ENCODE results near the gene UFC1. TPM values are rescaled to one million over a fixed set of nuclear protein-coding genes. Genes with fewer than 3 reads are reported as not detected.

UFC1 gene
- polyA plus RNA-seq, 1 donor from 2014 or later, result 104 TPM

DNA sequence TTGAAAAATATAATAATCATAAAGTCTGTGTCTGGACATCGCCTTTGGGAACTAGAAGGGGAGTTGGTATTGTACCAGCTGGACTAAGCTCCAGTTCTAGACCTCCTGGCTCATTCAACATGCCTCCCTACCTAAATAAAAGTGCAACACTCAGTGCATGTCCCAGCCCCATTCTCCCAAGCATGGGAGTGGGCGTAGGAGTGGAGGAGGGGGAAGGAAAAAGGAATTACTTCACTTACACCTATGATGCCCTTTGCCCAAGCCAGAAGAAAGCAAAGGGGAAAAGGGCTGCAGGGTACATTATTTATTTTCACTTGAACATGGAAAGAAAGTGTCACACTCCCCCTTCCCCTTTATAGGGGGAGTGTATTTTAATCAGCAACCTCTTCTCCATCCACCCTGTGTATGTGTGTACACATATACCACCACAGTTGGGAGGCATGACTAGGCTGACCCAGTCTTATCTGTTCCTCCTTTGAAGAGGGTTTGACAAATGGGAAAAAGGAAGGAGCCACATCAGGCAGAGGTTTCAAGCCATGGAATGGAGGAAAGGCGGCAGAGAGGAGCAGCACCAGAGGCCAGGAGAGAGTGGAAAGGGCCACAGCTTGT lies 32.6 kb upstream of the UFC1 start:
- H4K20me1 ChIP-seq (ENCODE audit: insufficient read depth), result no peaks in the 10 kb centered on the region
- H3K4me2 ChIP-seq (ENCODE audit: low read length), result no peak overlapping the region
- no peaks in the 10 kb centered on the region for H3K9me2 ChIP-seq (ENCODE audit: insufficient read depth, low read length)
- H3K79me2 ChIP-seq (replicated peaks; ENCODE audit: insufficient read depth, low read length), result peaks cover 22% of the 10 kb centered on the region
- TF ChIP-seq EP300 (conservative IDR thresholded peaks at IDR 0.05; ENCODE audit: poor library complexity, severe bottlenecking) (no peak), MXI1 (conservative IDR thresholded peaks at IDR 0.05; ENCODE audit: poor library complexity, severe bottlenecking) (no peak)
- no peaks in the 10 kb centered on the region for H3K36me3 ChIP-seq (ENCODE audit: insufficient read depth, low read length)
- no peaks in the 10 kb centered on the region for H3K9me3 ChIP-seq (ENCODE audit: low read length)
- H3K9ac ChIP-seq (ENCODE audit: low read length), result no peak overlapping the region
- no peaks in the 10 kb centered on the region for H3F3A ChIP-seq (ENCODE audit: insufficient read depth, low read length, poor library complexity, severe bottlenecking)
- no peak overlapping the region for H3K4me3 ChIP-seq (ENCODE audit: low read length)
- no peaks in the 10 kb centered on the region for H3K27me3 ChIP-seq (ENCODE audit: insufficient read depth, low read depth, low read length)
- H2AFZ ChIP-seq (ENCODE audit: low read depth, low read length), result no peak overlapping the region
- no peak overlapping the region for H3K27ac ChIP-seq (ENCODE audit: low read length)

DNA sequence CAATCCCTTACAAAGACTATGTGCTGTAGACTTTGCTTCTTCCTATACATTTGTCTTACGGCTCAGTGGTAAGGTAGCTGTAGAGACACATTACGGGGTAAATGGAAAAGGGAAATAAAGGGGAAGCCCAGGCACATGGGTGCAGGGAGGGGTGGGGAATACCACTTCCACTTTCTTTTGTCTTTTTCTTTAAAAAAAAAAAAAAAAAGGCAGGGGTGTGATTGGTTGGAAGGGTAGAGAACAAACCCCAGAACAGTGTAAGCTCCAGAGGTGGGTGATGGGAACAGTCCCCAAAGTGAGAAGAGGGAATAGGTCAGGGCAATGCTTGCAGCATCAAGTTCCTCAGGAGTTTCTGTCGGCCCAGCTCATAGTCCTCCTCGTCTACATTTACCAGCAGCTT lies 31.9 kb upstream of the UFC1 start:
- Histone ChIP-seq H3K9me2 (ENCODE audit: insufficient read depth, low read length) (no peaks in the 10 kb centered on the region), H3K27me3 (ENCODE audit: insufficient read depth, low read depth, low read length) (no peaks in the 10 kb centered on the region), H3K79me2 (replicated peaks; ENCODE audit: insufficient read depth, low read length) (peaks cover 18% of the 10 kb centered on the region), H3K9ac (ENCODE audit: low read length) (no peak overlapping the region), H3K36me3 (ENCODE audit: insufficient read depth, low read length) (no peaks in the 10 kb centered on the region), H3F3A (ENCODE audit: insufficient read depth, low read length, poor library complexity, severe bottlenecking) (no peaks in the 10 kb centered on the region), H3K9me3 (ENCODE audit: low read length) (no peaks in the 10 kb centered on the region), H4K20me1 (ENCODE audit: insufficient read depth) (no peaks in the 10 kb centered on the region), H3K27ac (ENCODE audit: low read length) (no peak overlapping the region), H2AFZ (ENCODE audit: low read depth, low read length) (no peak overlapping the region), H3K4me2 (ENCODE audit: low read length) (no peak overlapping the region), H3K4me3 (ENCODE audit: low read length) (no peak overlapping the region)
- TF ChIP-seq REST (IDR thresholded peaks at IDR 0.05; ENCODE audit: borderline replicate concordance), result no peak
- TF ChIP-seq EP300 (conservative IDR thresholded peaks at IDR 0.05; ENCODE audit: poor library complexity, severe bottlenecking), result no peak
- TF ChIP-seq, protein P1, sequence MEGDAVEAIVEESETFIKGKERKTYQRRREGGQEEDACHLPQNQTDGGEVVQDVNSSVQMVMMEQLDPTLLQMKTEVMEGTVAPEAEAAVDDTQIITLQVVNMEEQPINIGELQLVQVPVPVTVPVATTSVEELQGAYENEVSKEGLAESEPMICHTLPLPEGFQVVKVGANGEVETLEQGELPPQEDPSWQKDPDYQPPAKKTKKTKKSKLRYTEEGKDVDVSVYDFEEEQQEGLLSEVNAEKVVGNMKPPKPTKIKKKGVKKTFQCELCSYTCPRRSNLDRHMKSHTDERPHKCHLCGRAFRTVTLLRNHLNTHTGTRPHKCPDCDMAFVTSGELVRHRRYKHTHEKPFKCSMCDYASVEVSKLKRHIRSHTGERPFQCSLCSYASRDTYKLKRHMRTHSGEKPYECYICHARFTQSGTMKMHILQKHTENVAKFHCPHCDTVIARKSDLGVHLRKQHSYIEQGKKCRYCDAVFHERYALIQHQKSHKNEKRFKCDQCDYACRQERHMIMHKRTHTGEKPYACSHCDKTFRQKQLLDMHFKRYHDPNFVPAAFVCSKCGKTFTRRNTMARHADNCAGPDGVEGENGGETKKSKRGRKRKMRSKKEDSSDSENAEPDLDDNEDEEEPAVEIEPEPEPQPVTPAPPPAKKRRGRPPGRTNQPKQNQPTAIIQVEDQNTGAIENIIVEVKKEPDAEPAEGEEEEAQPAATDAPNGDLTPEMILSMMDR (IDR thresholded peaks at IDR 0.05; ENCODE audit: poor library complexity, severe bottlenecking), result no peak
- no peak for TF ChIP-seq SMC3 (conservative IDR thresholded peaks at IDR 0.05; ENCODE audit: poor library complexity)
- TF ChIP-seq RAD21 (conservative IDR thresholded peaks at IDR 0.05), result no peak
- TF ChIP-seq EZH2 (IDR thresholded peaks at IDR 0.05; ENCODE audit: borderline replicate concordance, insufficient read depth, low read length, poor library complexity, severe bottlenecking), result no peak
- TF ChIP-seq POLR2AphosphoS5 (IDR thresholded peaks at IDR 0.05), result no peak
- no peak for TF ChIP-seq MXI1 (conservative IDR thresholded peaks at IDR 0.05; ENCODE audit: poor library complexity, severe bottlenecking)
- no peak for TF ChIP-seq TAF1 (IDR thresholded peaks at IDR 0.05; ENCODE audit: low read depth)
